HG03159 (cell line): ENCODE data around the gene CLCN4.

ENCODE experiments used
- ATAC-seq: cut with Tn5 transposase; IDR thresholded peaks from one replicate; pipeline ENCODE4 v1.9.1; 2021; ENCODE audit warnings: mild to moderate bottlenecking, moderate library complexity; ENCODE audit not compliant: unreplicated experiment

Gene CLCN4

DNA sequence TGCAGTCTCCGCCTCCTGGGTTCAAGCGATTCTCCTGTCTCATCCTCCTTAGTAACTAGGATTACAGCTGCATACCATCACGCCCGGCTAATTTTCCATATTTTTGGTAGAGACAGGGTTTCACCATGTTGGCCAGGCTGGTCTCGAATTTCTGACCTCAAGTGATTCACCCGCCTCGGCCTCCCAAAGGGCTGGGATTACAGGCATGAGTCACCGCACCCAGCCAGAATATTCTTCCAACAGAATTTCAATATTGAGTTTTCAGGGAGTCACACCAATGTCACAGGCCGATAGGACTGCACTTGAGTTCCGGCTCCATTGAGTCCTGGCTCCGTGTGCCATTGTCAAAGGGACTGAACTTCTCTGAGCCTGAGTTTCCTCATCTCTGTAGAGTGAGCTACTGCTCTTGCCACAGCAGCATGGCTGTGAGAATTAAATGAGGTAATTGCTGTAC is 82.9 kb downstream of the CLCN4 start:
- ATAC-seq: no peak

DNA sequence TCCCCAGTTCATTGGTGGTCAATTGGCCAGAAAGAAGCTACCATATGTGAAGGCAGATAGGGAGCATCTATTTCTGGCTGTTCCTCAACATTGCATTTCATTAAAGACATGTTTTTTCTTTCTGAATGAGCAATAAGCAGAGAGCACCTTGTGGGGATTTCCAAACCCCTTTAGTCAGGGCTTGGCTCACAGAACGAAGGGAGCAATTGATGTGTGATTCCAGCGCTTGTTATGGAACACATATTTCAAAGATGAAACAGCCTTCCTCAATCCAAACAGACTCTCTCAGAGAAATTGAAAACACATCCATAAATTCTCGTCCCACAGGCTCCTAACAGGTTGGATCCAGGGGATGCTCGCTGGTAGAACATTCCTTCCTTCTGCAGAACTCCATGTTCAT is 84.1 kb downstream of the CLCN4 start:
- ATAC-seq: no peak

DNA sequence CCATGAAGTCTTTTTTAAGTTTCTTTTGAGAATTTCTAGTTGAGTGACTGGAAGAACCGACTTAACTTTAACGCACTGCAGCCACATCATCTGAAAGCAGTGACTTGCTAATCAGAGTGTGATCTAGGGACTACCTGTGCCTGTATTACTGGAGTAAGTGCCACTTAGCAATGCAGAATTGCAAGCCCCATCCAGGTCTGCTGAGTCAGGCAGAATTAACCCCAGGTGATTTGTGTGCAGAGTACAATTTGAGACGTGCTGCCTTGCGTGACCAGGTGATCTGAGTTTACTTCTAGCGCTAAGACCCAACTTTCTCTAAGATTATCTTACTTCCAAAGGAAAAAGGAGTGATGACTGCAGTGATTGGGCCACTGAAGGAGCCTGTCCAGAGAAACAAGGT is 85.3 kb downstream of the CLCN4 start:
- ATAC-seq: no peak

DNA sequence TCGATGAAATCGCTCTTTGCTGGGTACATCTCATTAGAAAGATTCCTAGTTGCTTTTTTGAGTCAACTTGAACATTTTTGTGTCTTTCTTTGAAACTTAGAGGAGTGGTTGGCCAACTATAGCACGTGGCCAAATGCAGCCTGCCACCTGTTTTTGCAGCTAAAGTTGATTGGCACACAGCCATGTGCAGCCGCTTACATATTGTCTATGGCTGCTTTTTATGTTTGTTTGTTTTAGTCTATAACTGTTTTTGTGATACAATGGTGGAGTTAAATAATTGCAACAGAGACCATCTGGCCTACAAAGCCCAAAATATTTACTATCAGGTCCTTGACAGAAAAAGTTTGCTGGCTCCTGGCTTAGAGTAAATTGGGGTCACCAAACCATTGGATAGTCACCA is 86.3 kb downstream of the CLCN4 start:
- no peak for ATAC-seq

DNA sequence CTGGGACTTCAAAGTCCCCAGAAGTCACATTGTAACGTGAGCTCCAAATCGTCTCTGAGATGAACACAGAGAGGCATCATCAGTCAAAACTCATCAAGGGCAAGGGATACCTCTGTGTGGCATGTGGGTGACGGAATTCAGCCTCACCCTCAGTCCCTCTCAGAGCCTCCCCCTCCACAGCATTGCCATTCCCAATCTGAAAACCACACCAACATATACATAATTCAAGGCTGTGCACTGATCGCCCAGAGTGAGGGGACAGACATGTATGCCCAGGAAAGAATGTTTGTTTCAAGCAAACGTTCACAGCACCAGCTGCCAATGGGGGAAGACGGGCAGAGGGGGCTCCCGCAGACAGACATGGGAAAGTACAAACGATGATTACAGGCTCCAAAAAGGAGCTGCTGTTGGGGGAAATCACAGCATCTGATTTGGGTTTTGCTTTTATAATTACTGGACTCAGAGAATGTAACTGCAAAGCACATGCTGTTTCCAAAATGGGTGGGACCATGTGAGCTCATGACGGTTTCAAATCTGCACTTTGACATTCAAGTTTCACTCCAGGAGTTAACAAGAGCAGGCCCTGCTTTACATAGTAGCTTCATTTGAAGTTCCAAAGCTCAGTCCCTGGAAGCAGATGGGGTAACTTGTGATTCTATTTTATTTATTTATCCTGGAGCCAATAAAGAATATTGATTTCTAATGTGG is 88.3 kb downstream of the CLCN4 start:
- no peak for ATAC-seq

DNA sequence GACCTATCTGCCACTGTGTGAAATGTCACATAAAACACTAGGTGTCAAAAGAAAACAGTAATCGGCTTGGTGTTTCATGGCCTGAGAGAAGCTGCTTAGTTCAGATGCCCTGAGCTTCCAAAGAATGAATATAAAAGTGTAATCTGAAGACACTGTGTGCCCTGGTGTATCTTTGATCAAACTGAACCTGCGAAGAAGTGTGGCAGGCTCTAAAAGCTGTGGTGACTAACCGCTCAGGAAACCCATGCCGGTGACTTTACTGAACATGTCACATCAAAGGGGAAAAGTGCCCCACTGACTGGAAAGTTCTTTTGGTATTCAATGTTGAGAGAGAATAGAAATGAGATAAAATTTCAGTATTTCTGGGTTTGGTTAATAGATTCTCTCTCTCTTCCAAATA is 89.1 kb downstream of the CLCN4 start:
- ATAC-seq: no peak

DNA sequence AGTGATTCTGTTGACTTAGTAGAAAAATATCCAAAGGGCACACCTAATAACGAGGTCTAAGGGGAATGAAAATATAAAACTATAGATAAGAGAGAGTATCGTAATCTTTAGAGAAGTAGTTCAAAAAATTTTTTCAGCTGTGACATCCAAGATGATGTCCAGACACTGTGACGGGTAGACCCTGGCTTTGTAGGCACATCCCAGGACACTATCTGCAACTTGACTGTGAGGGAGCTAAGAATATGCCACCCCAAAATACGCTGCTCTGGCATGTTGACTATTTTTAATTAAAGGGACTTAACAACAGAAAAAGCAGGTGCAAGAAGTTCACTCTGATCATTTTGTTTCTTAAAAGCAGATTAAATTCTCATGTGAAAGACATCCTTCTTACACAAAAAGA is 89.5 kb downstream of the CLCN4 start:
- no peak for ATAC-seq

DNA sequence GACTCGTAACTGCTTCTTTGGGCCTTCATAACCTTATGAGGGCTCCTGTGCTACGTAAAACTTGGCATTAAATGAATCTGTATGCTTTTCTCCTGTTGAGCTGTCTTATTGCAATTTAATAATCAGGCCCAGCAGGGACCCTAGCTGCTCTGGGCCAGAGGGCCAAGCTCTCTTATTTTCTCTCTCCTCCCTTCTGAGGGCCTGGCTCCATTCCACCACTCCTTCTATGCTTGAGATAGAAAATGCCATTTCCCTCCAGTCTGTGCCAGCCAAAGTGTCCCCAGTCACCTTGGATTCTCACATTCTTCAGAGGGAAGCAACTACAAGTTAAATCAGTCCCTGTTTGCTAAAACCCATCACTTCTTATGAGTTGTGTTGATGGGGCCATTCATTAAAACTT is 90.1 kb downstream of the CLCN4 start:
- ATAC-seq: no peak

DNA sequence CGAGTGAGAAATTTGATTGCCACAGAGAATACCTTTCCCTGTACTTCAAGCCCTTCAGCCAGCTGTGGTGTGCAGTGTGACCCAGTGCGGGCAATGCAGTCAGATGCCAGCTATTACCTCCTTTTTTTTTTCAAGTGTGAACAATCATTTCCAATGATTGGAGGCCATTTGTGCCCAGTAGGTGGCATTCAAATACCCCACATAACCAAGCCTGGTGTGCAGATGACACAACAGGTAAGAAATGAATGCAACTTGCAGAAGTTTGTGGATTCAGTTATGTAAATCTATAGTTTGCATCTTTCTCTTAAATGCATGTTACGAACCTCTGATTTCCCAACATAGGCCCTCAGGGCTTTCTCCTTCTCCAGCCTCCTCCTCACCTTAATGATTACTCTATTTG is 98.0 kb downstream of the CLCN4 start:
- ATAC-seq: no peak

DNA sequence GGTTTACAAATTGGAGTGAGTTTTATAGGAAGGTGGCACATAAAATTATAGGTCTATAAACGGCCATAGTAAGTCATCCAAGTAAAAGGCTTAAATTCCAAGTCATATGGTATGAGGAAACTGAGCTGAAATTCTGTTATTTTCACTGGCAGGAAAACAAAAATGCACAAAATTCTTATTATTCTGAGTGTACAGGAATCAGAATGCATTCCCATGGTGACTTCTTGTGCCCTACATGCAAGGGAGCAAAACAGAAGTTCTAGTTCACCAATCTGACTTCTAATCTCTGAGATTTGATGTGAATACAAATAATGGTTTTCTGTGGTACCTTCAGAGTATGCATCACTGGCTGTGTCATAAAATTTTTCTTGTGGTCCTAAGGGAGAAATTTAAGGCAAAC is 102.9 kb downstream of the CLCN4 start:
- no peak for ATAC-seq

DNA sequence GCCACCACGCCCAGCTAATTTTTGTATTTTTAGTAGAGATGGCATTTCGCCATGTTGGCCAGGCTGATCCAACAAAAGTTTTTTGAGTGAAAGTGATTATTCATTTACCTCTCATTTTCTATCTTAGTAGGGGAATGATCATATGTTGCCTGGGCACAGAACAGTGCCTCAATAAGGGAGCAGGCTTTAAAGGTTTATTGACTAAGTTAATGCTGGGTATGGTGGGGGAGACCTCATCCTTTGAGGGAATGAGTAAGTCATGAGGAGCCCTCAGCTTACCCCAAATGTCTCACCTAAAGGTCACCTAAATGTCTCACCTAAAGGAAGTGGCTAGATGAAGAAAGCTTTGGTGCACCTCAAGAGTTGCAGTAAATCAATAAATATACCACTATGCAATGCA is 109.0 kb downstream of the CLCN4 start:
- ATAC-seq: no peak

DNA sequence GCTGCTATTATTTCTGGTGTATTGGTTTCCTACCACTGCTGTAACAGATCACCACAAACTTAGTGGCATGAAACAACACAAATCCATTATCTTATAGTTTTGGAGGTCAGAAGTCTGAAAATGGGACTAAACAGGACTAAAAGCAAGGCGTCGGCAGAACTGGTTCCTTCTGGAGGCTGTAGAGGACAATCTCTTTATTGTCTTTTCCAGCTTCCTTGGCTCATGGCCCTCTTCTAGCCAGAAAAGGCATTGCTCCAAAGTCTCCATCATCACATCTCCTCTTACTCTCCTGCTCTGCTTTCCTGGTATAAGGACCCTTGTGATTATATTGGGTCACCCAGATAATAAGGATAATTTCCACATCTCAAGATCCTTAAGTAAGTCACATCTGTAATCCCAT is 121.9 kb downstream of the CLCN4 start:
- ATAC-seq: no peak

DNA sequence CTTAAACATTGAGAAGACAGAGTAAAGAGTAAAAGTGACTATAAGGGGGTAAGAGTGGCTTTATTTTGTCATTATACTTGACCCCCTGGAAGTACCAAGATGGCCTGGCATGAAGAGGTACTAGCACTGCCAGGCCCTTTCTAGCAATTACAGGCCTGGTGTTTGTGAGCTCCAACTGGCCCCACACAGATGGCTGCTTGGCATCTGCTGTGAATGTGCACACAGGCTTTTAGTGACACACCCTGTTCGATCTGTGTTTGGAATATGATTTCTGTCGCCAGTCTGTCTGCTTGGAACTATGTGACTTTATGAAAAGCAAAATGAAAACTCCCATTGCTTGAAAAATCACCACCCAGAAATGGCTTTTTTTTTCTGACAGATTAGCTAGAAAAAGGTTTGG is 123.3 kb downstream of the CLCN4 start:
- no peak for ATAC-seq

DNA sequence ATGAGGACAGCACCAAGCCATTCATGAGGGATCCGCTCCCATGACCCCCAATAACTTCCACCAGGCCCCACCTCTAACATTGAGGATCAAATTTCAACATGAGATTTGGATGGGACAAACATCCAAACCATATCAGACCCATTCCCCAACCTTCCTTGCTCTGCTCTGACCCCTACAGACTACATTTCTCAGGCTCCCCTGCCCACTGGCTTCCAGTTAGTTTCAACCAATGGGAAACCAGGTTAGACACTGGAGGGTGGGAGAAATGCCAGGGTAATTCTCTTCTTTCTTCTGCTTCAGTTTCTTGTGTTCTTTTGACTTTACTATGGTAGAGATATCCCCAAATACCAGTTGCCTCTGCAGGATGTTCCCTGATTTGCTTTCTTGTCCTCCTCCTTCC is 125.7 kb downstream of the CLCN4 start:
- ATAC-seq: no peak

DNA sequence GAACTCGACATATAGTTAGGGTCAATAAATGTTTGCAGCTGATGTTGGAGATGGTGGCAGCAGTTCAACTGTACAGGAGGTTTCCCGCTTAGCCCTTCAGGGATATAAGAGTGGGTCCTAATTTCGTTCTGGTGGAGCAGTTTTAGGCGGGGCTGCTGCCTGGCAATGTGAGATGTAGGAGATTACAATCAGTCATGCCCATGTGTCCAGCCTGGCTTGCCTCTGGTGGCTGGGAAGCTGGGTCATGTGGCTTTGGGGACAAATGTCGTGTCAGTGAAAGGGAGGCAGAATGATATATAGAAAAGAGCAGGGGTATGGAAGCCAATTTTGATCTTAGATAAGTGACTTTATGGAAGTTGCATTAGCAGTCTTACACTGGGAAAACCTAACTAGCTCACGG is 129.4 kb downstream of the CLCN4 start:
- no peak for ATAC-seq
